GM18508 (cell line): ENCODE results near the gene CASZ1.

Experiments used
- ATAC-seq: cut with Tn5 transposase; IDR thresholded peaks from one replicate; pipeline ENCODE4 v1.9.1; 2021; ENCODE audit warnings: moderate number of reproducible peaks; ENCODE audit not compliant: insufficient read depth, unreplicated experiment

Gene CASZ1

GRCh38 chr1:10825592-10825991 lies 29.1 kb upstream of the CASZ1 start:
- no peak for ATAC-seq

- ATAC-seq, result no peak
Measured at GRCh38 chr1:10824821-10825540, 28.5 kb upstream of the CASZ1 start.

GRCh38 chr1:10823000-10823401 lies 26.6 kb upstream of the CASZ1 start:
- ATAC-seq, result no peak

GRCh38 chr1:10821388-10821787 lies 24.9 kb upstream of the CASZ1 start:
- no peak for ATAC-seq

DNA sequence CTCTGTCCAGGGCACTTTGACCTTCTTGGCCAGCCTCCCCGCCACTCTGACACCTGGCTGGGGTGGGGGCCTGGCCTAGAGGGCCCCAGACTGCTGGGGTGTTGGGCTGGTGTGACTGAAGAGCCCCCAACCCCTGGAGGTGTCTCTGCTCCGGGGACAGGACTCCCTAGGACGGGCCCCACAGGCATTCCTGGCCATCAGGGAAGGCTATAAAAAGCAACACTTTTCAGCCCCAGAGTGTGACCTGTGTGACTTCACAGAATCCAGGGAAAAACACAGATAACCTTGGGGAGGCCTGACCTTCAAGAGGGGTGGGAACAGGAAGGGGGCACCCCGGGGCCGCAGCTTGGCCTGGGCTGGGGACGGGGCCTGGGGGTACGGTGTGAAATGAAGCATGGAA lies 24.0 kb upstream of the CASZ1 start:
- no peak for ATAC-seq

- ATAC-seq, result no peak
Measured at GRCh38 chr1:10819198-10819901, 22.9 kb upstream of the CASZ1 start.

DNA sequence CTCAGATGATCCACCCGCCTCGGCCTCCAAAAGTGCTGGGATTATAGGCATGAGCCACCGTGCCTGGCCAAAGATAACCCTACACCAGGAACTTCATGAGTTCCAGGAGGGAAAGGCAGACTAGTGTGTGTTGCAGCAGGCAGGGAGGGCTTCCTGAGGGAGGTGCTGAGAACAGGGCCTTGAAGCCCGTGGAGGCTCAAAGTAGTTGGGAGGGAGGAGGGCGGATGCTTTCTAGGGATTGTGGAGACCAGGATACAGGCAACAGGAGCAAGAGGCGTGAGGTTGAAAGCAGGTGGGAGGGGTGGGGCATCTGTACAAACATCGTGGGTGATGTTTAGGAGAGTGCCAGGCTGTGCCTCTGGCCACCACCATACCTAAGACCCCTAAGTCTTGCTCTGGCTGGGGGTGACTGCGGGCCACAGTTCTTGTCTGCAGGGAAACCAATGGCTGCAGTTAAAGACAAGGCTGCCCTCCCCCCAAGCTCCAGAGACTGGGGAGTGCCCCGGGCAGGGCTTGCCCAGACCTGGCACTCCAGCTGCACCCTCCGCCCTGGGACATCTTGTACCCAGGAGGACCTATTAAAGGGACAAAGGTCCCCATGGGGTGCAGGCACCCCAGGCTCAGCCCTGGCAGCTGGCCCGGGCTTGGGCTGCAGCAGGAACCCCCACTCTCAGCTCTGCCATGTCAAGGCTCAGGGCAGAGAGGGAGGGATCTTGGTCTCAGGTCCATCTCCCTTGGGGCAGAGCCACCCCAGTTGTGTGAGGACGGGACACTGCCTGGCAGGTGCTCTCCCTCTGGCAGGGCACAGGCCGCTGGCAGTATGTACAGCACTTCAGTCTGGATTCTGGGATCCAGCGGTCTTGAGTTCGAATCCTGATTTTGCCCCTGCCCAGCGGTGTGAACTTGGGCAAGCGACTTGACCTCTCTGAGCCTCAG lies 22.1 kb upstream of the CASZ1 start:
- ATAC-seq, result no peak

- no peak for ATAC-seq
Measured at GRCh38 chr1:10816743-10817369, 20.4 kb upstream of the CASZ1 start.

GRCh38 chr1:10816233-10816632 lies 19.8 kb upstream of the CASZ1 start:
- no peak for ATAC-seq

DNA sequence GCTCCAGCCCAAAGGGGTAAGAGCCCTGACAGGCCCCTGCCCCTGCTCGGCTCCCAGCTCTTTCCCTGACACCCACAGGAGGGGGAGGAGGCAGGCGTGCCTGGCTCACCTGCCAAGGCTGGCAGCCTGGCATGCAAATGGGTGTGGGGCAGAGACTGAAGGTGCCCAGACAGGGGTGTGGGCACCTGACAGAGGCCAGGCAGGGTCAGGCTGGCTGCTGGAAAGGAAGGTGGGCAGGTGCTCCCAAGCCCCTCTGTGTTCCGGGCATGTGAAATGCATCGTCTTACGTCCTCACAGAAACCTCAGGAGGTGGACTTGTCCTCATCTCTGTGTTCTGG lies 19.4 kb upstream of the CASZ1 start:
- ATAC-seq, result no peak

GRCh38 chr1:10814976-10815857 lies 18.8 kb upstream of the CASZ1 start:
- ATAC-seq, result no peak

GRCh38 chr1:10814312-10814711 lies 17.9 kb upstream of the CASZ1 start:
- ATAC-seq, result no peak

- ATAC-seq, result no peak
Measured at GRCh38 chr1:10813799-10814198, 17.4 kb upstream of the CASZ1 start.

GRCh38 chr1:10812387-10812915 lies 16.0 kb upstream of the CASZ1 start:
- ATAC-seq, result no peak

DNA sequence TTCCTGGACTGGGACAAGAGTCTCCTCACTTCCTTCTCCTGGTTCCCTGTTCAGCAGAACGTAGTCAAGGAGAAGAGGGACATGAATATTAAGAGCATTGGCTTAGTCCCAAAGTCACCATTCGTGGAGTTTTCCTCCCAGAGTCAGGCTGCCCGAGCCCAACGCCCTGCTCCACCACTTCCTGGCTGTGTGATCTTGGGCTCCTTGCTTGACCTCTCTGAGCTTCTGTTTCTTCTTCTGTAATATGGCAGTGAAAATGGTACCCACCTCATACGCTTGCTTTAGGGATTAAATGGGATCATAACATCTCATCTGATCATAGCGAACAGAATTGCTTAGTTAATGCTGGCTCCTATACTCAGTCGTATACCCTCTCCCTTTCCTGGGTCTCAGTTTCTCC lies 12.0 kb upstream of the CASZ1 start:
- no peak for ATAC-seq

DNA sequence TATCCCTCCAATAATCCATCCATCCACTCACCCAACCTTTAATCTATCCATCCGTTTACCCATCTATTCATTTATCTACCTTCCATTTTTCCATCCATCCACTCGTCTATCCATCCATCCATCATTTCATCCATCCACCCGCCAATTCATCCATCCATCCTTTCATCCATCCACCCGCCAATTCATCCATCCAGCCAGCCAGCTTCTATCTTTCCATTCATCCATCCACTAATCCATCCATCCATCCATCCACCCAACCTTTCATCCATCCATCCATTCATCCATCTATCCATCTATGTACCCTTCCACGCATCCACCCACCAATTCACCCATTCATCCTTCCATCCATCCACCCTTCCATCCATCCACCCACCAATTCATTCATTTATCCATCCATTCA lies 10.5 kb upstream of the CASZ1 start:
- no peak for ATAC-seq

- ATAC-seq, result no peak
Measured at GRCh38 chr1:10803971-10804820, 7.8 kb upstream of the CASZ1 start.

- ATAC-seq, result no peak
Measured at GRCh38 chr1:10802944-10803715, 6.7 kb upstream of the CASZ1 start.
